GM12872 (cell line): ENCODE results near the gene PPP1CC.

Experiments
- CTCF ChIP-seq: IDR thresholded peaks from 3 replicates; pipeline ENCODE4 v1.5.1; 2011; ENCODE audit warnings: low read depth, mild to moderate bottlenecking, low read length, moderate library complexity; ENCODE audit not compliant: insufficient read depth

PPP1CC gene

GRCh38 chr12:110780448-110780847 lies 37.8 kb upstream of the PPP1CC start:
- no peak for TF ChIP-seq CTCF

DNA sequence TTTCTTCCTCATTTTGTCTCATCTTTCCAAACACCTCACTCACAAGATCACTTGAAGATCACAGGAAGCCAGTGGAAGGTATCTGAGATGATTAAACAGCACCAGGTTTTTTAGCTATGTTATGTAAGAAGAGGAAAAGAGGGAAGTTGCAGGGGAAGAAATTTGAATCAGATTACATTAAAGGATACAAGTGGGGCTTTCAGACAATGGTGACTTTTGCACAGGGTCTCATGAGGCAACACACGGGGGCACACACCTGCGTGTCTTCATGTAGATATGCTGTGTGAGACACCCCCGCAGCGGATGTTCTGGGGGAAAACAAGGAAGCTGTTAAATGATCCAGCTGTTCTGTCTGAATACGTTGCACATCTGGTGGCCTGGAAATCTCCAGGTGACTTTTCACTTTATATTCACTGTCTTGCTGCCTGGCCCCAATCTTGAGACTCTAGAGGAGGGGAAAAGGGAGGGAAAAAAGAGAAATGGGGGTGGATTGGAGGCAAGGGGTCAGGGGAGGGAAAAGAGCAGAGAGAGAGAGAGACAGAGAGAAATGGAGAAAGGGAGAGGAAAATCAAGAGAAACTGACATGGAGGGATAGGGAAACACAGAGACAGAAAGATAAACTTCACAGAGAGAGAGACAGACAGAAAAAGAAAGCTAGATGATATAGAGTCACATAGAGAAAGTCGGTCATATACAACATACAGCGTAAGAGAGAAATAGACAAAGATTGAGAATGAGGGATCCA lies 36.3 kb upstream of the PPP1CC start:
- no peak for TF ChIP-seq CTCF

GRCh38 chr12:110776410-110776809 lies 33.7 kb upstream of the PPP1CC start:
- no peak for TF ChIP-seq CTCF

- TF ChIP-seq CTCF, result no peak
These were observed 33.3 kb upstream of the PPP1CC start for GRCh38 chr12:110775997-110776396.

DNA sequence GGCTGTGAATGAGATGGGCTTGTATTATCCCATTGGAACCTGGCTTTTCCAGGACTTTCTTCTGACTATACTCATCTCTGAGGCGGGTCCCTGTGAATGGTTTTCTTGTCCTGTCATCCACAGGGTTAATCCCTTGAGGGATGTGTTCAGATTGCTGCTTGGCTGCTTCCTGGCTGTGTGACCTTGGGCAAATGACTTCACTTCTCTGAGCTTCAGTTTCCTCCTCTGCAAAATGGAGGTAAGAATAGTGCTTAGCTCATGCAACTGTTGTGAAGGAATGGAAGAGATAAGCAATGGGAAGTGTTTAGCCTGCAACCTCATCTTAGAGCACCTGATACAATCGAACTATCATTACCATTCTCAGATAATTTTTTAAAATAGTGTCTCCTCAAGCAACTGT lies 32.1 kb upstream of the PPP1CC start:
- no peak for TF ChIP-seq CTCF

- TF ChIP-seq CTCF, result no peak
These were observed 26.3 kb upstream of the PPP1CC start for GRCh38 chr12:110768960-110769359.

DNA sequence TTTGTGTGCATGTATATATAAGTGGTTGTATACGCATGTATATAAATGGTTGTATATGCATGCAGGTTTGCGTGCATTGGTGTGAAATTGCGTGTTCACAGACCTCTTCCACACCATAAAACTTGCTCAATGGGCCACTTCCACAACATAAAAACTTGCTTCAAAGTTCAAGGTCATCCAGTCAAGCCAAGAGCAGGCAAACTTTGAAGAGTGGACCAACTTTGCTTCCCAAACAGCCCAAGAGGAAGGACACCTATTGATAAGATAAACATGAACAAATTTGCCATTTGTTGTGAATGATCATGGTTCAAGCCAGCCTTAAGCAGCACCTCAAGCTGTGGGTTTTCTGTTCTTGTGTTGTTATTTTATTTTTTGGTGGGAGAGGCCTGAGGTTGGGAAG lies 25.2 kb upstream of the PPP1CC start:
- no peak for TF ChIP-seq CTCF
